HL-60/S4 treated with retinoic acid at 250 ng/mL for 4 days and 3 days (cell line): ENCODE results near the gene WNT10A.

ENCODE experiments used
- in situ Hi-C: fragments of 300-500 bp; cut with MboI; formaldehyde crosslinking; loops from 2 replicates; pipeline ENCODE4 v1.7.0; 2022; ENCODE audit warnings: low sequenced_read_pairs

WNT10A gene

DNA sequence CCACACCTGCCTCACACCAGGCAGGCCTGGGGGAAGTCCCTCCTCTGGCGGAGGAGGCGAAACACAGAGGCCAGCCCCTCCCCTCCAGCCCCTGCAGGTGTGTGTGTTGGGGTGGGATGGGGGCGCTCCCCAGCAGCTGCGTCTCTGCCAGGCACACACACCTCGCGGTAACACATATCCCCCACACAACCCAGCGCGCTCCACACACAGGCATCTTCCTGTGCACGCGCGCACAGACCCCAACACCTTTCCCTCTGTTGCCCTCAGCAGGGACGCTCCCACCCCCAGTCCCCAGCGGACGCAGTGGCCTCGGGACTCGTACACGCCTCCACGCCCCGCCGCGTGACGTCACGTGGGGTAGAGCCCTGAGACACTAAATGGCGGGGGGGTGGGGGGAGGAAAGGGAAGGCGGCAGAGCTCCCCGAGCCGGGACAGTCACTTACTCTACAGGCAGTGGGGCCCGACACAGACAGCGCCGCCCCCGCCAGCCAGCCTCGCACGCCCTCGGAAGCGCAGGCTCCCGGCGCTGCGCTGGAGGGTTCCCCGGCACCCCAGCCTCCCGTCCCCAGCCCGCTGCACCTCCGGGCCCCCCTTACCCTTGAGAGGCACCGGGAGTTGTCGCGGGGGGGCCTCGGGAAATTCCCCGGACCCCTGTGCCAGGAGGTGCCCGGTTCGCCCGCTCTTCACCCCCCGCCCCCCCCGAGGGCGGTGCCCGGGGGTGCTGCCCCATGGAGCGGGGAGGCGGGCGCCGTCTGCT lies at the start of gene WNT10A:
WNT10A (plus strand) TSS at position 751 of the 757 bp plus-strand sequence. CDS start 144 bp downstream, outside the sequence.
- in situ Hi-C loops: no loop called here

DNA sequence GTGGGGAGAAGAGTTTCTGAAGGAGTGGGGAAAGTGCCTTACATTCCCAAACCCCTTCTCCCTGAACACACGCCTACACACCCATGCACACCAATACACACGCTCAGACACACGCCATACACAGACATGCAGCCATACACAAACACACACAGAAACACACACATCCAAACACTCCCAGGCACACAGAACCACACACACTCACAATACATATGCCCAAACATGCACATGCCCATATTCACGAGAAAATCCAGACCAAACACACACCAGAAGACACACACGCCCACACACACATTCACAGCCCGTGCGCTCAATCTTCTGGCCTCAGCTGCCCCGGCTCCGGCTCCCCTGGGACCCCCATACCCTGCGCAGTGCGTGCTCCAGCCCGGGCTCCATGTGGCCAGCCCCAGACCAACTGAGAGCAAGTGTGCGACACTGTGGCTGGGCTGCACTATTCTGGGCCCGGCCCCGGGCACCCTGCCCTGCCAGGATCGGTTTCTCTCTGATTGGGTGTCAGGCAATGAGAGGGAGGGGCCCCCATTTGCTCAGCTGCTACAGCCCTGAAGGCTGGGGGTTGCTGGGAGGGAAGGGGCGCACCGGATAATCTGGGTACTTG lies 49.2 kb upstream of the WNT10A start, which contains the start of gene PRKAG3:
PRKAG3 (minus strand) TSS at position 426 of the 613 bp plus-strand sequence.
- in situ Hi-C loops: loop anchor here (25.0 kb wide), 2 partner anchors 419 to 544 kb away; partner anchors contain the start of genes TMBIM1 and VIL1

DNA sequence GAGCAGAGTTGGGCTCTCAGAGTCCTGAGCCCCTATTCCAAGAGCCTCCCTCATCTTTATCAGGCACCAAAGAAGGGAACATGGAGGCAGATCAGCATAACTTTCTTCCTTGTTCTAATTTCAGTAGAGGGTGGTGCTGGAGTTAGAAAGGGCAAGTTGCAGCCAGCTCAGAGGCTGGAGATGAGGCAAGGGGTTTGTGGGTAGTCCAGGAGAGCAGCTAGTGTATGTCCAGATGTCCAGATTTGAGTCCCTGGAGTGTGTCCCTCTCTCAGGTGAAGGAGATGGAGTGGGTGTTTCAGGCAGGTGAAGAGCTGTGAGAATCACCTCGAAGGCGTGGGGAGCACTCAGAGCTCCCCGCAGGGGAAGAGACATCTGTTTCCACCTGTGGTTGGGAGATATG lies 48.6 kb upstream of the WNT10A start:
- in situ Hi-C loops: loop anchor here (25.0 kb wide), 2 partner anchors 420 to 545 kb away; partner anchors contain the start of genes TMBIM1 and VIL1

DNA sequence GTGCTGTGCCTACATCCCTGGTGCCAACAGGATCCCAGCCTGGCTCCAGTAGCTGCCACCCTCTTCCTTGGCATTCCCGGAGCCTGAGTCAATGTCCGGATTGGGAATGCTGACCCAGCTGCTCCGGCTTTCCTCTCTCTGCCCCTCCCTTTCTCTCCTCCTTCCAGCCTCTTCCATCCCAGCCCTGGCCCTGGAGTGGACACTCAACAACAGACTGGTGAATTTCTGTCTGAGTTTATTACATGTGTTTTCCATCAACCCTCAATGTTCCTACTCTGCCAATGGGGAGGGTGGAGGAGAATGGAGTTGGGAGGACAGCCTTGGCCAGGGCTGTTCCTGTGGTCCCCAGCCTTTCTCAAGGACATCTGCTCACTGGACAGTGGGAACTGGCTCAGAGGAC lies 48.1 kb upstream of the WNT10A start:
- in situ Hi-C loops: loop anchor here (25.0 kb wide), 2 partner anchors 420 to 545 kb away; partner anchors contain the start of genes TMBIM1 and VIL1

DNA sequence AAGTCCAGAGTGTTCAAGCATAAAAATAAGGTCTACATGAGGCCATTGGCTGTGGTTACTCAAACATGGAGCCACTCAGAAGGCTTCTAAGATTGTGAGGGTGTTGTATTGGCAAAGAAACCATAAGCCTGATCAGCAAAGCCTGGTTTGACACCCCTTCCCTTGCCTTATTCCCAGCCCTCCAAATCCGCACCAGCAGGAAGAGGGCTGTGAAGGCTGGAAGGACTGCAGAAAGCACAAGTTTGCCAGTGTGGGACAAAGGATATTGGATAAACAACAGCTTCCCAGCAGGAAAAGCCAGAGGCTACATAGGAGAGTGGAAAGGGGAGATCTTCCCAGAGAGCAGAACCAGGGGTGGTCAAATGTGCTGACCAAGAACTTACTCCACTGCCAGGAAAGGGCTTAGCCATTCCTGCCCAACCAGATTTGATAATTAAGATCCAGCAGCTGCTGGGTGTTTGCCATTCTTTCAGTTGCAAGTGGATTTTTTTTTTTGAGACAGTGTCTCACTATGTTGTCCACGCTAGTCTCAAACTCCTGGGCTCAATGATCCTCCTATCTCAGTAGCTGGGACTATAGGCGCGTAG lies 47.5 kb upstream of the WNT10A start:
- in situ Hi-C loops: loop anchor here (25.0 kb wide), 2 partner anchors 421 to 546 kb away; partner anchors contain the start of genes TMBIM1 and VIL1

DNA sequence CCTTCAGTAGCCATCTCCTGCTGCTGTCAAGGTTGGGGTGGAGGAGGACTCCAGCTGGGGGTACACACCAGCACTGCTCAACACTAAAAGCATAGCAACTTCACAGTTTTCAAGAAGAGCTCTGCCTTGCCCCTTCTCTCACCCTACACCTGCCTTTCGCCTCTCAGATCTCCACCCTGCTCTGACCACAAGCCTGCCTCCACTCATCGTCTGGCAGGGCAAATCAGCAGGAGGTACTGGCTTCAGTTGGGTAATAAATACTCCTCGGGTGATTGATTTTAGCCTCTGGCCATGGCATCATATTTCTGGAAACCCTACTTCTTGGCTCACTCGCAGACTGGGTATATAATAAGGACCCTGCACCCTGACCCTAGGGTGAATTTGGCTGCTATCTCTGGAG lies 46.0 kb upstream of the WNT10A start:
- in situ Hi-C loops: loop anchor here (25.0 kb wide), 2 partner anchors 422 to 547 kb away; partner anchors contain the start of genes TMBIM1 and VIL1

DNA sequence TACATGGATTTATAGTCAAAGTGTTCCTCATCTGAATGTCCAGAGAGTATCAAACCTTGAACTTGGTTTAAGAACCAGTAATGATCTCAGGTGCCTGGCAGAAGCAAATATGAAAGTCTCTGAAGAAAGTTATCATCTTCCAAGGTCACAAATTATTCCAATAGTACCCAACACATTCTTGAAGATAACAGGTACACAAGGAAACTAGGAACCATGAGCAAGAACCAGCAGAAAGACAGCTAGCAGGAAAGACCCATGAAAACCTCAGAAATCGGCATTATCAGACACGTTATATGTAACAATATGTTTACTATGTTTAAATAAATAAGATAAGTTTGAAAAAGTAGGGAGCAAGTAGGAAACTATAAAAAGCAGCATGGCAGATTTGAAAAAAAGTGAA lies 43.2 kb upstream of the WNT10A start:
- in situ Hi-C loops: loop anchor here (25.0 kb wide), 2 partner anchors 425 to 550 kb away; partner anchors contain the start of genes TMBIM1 and VIL1

DNA sequence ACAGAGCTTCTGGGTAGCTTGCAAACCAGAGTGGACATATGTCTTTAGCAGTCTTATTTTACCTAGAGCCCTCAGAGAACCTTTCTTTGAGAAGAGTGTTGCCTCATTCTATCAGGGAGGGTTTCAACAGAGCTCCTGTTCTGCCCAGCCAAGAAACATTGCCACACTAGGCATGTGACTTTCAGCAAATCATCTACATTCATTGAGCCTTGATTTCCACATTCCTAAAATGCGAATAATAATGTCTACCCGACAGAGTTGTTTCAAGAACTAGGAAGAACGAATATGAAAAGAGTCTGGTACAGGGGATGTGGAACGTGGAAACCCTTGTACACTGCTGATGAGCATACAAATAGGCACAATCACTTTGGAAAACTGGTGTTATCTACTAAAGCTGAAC lies 41.2 kb upstream of the WNT10A start:
- in situ Hi-C loops: loop anchor here (25.0 kb wide), 2 partner anchors 427 to 552 kb away; partner anchors contain the start of genes TMBIM1 and VIL1

DNA sequence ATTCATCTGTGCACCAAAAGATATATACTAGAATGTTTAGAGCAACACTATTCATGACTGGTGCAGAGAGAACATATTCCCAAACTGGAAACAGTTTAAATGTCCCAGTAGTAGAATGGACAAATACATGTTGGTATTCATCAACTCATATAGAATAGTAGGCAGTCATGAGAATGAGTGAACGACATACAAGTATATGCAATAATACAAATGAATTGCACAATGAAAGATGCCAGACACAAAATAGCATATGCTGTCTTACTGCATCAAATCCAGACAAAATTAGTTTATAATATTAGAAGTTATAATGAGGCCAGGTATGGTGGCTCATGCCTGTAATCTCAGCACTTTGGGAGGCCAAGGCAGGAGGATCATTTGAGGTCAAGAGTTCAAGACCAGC lies 40.8 kb upstream of the WNT10A start:
- in situ Hi-C loops: loop anchor here (10.0 to 25.0 kb wide), 3 partner anchors 115 to 553 kb away; partner anchors contain the start of genes TMBIM1 and VIL1

DNA sequence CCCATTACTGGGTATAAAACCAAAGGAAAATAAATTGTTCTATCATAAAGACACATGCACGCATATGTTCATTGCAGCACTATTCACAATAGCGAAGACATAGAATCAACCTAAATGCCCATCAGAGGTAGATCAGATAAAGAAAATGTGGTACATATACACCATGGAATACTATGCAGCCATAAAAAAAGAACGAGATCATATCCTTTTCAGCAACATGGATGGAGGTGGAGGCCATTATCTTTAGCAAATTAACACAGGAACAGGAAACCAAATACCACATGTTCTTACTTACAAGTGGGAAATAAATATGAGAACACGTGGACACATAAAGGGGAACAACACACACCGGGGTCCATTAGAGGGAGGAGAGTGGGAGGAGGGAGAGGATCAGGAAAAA lies 36.3 kb upstream of the WNT10A start:
- in situ Hi-C loops: loop anchor here (10.0 to 25.0 kb wide), 3 partner anchors 120 to 557 kb away; partner anchors contain the start of genes TMBIM1 and VIL1

DNA sequence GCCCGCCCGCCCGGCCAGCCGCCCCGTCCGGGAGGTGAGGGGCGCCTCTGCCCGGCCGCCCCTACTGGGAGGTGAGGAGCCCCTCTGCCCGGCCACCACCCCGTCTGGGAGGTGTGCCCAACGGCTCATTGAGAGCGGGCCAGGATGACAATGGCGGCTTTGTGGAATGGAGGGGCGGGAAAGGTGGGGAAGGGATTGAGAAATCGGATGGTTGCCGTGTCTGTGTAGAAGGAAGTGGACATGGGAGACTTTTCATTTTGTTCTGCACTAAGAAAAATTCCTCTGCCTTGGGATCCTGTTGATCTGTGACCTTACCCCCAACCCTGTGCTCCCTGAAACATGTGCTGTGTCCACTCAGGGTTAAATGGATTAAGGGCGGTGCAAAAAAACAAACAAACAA lies 33.7 kb upstream of the WNT10A start:
- in situ Hi-C loops: loop anchor here (10.0 to 25.0 kb wide), 3 partner anchors 122 to 560 kb away; partner anchors contain the start of genes TMBIM1 and VIL1

DNA sequence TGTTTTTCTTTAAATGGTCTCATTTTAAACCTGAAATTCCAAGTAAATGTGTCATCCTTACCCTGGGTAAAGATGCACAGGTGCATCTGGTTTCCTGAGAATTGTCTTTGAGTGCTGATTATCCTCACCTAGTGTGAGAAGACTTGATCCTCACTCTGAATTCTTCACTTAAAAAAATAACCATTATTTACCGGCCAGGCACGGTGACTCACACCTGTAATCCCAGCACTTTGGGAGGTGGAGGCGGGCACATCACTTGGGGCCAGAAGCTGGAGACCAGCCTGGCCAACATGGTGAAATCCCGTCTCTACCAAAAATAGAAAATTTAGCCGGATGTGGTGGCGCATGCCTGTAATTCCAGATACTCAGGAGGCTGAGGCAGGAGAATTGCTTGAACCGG lies 30.9 kb upstream of the WNT10A start:
- in situ Hi-C loops: loop anchor here (10.0 to 25.0 kb wide), 3 partner anchors 125 to 562 kb away; partner anchors contain the start of genes TMBIM1 and VIL1

DNA sequence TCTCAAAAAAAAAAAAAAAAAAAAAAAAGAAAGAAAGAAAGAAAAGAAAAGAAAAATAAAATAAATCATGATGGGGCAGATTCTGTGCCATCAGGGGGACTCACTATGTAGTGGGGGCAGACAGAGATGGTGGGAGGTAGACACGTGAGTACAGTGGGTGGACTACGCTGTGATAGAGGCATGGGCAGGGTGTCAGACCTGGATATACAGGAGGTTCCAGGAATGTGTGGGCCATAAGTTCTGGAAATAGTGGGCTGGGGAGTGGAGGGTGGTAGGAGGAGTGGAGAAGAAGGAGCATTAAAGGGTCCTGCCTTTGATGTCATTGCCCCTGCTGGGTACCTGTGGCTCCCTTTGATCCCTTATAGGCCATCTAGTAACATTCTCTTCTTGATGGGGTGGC lies 29.9 kb upstream of the WNT10A start:
- in situ Hi-C loops: no loop called here

DNA sequence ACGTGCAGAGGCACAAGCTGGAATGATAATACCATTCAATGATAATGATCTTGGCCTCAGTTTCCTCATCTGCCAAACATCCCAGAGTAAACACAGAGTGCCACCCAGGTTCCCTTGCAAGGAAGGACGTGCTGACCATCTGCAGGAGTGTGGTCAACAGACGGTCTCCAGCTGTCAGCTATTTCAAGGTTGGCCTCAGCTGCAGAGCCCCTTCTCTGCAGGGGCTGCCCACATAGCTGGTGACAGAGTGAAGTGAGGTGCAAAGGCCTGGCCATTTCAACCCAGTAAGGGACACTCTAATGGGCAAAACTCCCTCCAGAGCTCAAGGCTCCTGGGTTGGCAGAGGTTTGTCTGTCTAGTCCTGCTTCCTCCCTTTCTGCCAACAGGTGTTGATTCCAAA lies 29.4 kb upstream of the WNT10A start:
- in situ Hi-C loops: no loop called here

DNA sequence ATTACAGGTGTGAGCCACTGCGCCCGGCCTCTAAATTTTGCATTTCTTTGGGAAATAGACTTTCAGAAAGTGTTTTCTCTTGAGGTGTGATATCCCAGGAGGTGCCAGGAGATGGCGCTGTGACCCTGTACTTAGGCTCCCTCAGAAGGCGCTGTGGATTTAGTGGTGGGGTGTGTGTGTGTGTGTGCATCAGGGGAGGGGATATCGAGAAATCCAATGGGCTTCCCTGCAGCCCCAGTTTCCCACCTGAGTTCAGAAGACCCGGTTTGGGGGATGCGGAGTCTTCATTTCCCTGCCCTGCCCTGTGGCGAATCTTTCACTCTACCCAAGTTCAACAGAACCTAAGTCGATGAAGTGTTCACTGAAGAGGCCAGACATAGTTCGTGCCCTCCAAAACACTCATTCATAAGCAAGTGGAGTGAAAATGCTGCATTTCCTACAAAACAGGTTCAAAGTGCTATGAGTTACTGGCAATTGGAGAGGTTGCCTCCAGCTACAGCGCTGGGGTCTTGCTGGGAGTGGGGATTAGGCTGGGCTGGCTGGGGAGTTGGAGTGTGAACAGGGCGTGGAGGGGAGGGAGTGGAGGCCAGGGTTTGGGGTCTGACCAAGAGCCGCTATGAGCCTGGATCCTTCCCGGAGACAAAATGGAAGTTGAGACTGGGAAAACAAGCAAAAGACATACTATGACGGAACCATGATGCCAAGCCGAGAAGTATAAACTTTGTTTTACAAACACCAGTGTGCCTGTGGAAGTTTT lies 27.6 kb upstream of the WNT10A start:
- in situ Hi-C loops: no loop called here

DNA sequence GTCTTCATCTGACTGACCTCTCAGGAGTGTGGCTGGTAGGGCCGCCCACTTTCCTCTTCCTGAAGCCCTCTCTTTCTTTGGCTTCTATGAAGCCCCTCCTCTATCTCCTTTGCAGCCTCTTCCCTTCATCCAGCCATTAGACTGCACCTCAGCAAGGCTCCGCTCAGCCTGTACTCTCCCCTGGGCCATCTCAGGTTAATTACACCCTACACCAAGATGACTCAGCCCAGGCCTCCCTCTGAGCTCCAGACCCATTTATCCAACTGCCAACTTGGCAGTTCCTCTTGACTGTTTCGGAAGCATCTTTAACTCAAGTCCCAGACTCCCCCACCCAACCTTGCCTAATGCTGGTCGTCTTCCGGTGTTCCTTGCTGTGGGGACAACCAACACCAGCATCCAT lies 26.9 kb upstream of the WNT10A start:
- in situ Hi-C loops: no loop called here

DNA sequence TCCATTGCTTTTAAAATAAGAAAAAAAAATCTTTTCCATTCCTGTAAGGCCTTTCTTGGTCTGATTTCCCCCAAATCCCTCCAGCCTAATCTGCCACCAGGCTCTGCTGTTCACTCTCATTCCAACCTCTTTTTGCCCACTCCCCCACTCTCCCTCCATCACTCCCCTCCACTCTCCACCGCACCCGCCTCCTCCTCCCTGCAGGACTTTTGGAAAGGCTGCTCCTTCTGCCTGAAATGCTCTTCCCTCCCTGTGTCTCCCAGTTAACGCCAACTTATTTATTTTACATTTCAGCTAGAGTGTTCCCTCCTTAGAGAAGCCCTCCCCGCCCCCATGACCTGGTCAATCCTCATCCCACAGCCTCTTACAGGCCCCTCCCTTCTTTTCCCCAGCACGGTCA lies 25.8 kb upstream of the WNT10A start:
- in situ Hi-C loops: no loop called here

DNA sequence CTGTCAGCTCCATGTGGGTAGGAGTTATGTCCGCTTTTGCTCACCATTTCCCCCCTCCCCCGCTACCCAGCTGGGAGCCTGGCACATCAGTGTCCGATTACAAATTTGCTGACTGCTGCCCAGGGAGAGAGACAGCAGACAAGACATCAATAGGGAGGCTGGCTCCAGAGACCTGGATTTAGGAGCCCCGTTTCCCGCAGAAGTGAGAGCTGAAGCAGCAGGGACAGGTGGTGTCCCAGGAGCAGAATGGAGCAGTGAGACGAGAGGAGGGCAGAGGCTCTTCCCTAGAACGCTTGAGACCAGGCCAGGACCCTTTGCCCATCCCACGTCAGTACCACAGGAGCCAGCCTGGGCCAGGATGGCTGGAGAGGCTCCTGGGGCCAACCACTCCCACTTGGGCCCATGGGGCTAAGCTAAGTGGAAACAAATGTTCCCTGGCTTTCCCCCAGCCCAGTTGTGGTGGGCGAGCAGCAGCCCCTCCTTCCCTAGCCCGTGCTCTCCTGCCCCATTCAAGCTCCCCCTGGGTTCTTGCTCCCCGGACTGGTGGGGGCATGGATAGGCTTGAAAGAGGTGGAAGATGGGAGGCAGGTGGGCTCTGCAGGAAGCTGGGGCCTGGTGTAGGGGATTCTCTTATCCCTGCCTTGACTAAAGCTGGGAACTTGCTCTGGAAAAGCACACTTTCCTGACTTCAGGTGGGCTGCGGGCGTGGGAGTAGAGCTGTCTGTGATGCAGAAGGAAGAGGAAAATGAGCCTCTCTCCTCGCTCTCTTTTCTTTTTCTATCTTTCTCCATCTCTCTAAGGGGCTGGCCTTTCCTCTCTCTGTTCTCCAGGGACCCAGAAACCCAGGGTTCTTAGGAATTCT lies 25.1 kb upstream of the WNT10A start:
- in situ Hi-C loops: no loop called here

DNA sequence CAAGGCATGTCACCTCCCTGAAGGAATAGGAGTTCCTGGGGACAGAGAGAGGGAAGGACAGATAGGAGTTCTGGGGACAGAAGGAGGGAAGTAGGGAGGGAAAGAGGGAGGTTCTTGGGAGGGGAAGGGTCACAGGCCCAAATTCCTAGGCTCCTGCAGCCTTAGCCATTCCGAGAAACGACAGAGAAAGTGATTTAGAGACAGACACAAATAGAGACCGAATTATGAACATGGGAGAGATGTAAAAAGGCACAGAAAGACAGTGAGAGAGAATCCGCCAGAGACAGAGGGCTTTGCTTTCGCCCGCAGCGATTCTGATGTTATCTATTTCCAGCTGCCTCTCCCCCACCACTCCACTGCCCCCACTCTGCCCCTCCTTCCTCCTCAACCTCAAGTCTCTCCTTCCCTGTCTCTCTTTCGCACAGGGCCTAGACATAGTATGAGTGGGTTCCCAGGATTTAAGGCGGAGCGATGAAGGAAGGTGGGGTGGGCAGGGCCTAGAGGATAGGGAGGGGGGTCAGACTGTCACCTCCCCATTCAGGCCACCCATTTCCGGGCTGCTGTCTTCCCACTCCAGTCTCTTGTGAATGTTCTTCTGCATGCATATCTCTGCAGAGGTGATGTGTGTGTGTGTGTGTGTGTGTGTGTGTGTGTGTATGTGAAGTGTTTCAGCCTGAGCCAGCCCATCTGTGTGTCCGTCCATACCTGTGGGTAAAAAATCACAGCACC lies 24.3 kb upstream of the WNT10A start:
- in situ Hi-C loops: no loop called here
